ENCODE results near the gene C10orf62. TPM values are rescaled to one million over a fixed set of nuclear protein-coding genes. Genes with fewer than 3 reads are reported as not detected.

C10orf62 gene
- total and polyA plus RNA-seq, 2 of the 8 experiments (the other 6 are each of a cell fraction or from before 2014, with no cell fraction given) = 0.05 TPM; not detected in 1

GRCh38 chr10:97573672-97574071 is 15.8 kb upstream of the C10orf62 start:
- Histone ChIP-seq H3K36me3 (ENCODE audit: control insufficient read depth in 2 of 4, insufficient read depth in 4 of 4, low read length in 3 of 4) (peaks cover 0 to 14% (median 2%) of the 10 kb centered on the region in 4 experiments; a peak in 4 of 8 replicates), H2AK5ac (ENCODE audit: low read depth, low read length) (no peak overlapping the region), H3K27me3 (replicated peaks in 1 of 4; ENCODE audit: control insufficient read depth in 3 of 4, extremely low read depth in 1 of 4, insufficient read depth in 3 of 4, low read length in 3 of 4) (no peaks in the 10 kb centered on the region; a peak in 1 of 7 replicates), H2BK5ac (ENCODE audit: low read depth, low read length) (no peak overlapping the region), H3K4me3 (ENCODE audit: extremely low read depth in 1 of 4, insufficient read depth in 2 of 4, low read depth in 3 of 4, low read length in 4 of 4) (no peak overlapping the region), H3K9me3 (ENCODE audit: insufficient read depth in 2 of 2, low read depth in 1 of 2, low read length in 1 of 2) (no peaks in the 10 kb centered on the region), H3K4ac (replicated peaks; ENCODE audit: insufficient read length, low read depth, low read length) (no peak overlapping the region), H3K14ac (ENCODE audit: insufficient read length) (no peak overlapping the region), H3K23ac (ENCODE audit: insufficient read length) (no peak overlapping the region), H4K5ac (ENCODE audit: insufficient read length, low read depth, low read length) (no peak overlapping the region), H3K23me2 (ENCODE audit: low read depth, low read length) (no peaks in the 10 kb centered on the region), H3K56ac (replicated peaks; ENCODE audit: insufficient read length, low read depth, low read length) (no peak overlapping the region), H2BK12ac (ENCODE audit: low read depth, low read length) (no peak overlapping the region), H3K79me2 (ENCODE audit: control insufficient read depth in 1 of 2, insufficient read depth in 2 of 2, low read length in 2 of 2) (no peaks in the 10 kb centered on the region), H2BK20ac (ENCODE audit: low read length) (no peak overlapping the region), H2BK15ac (ENCODE audit: low read length) (no peak overlapping the region), H4K20me1 (replicated peaks in 1 of 2; ENCODE audit: control insufficient read depth in 1 of 2, insufficient read depth in 2 of 2, low read length in 2 of 2) (peaks cover 0 to 2% of the 10 kb centered on the region in 2 experiments), H3K27ac (ENCODE audit: low read depth, low read length) (no peak overlapping the region), H3K9ac (replicated peaks in 1 of 4; ENCODE audit: extremely low read depth in 1 of 4, low read depth in 3 of 4, low read length in 3 of 4) (no peak overlapping the region), H3K4me2 (ENCODE audit: insufficient read depth in 1 of 2, low read depth in 2 of 2, low read length in 2 of 2) (no peak overlapping the region), H2BK120ac (replicated peaks; ENCODE audit: low read depth, low read length) (no peak overlapping the region), H4K91ac (replicated peaks; ENCODE audit: insufficient read length, low read length) (no peak overlapping the region), H2AFZ (ENCODE audit: low read length) (no peak overlapping the region), H4K8ac (ENCODE audit: extremely low read depth, insufficient read depth, low read length) (no peak overlapping the region), H3K18ac (ENCODE audit: extremely low read depth, low read length) (no peak overlapping the region), H3K4me1 (replicated peaks in 1 of 4; ENCODE audit: control insufficient read depth in 3 of 4, insufficient read depth in 4 of 4, low read length in 3 of 4) (peaks cover 2 to 6% (median 4%) of the 10 kb centered on the region in 4 experiments; a peak in 3 of 7 replicates), H3K79me1 (ENCODE audit: low read depth, low read length) (no peaks in the 10 kb centered on the region)
- POLR2A ChIA-PET (ENCODE audit: partially characterized antibody) = no interaction called here
- DNase-seq (ENCODE audit: low read depth in 1 of 2, low spot score in 2 of 2) = no peak
- CTCF ChIA-PET (ENCODE audit: partially characterized antibody) = interaction anchor here (1.0 to 12.9 kb wide), 11 partner anchors 10 to 113 kb away, joined by 4 to 169 read pairs (median 15); partner anchors contain the start of genes C10orf62 and HOGA1
- no peak for FAIRE-seq
- TF ChIP-seq CHD1 (IDR thresholded peaks at IDR 0.05; ENCODE audit: low read depth, low read length) = no peak
- no peak for TF ChIP-seq SAP30 (IDR thresholded peaks at IDR 0.05; ENCODE audit: insufficient read depth, insufficient replicate concordance, low read length)
- TF ChIP-seq ASH2L (IDR thresholded peaks at IDR 0.05; ENCODE audit: low read length) = no peak
- TF ChIP-seq BRCA1 (IDR thresholded peaks at IDR 0.05; ENCODE audit: low read depth, low read length) = no peak
- TF ChIP-seq EP300 (IDR thresholded peaks at IDR 0.05; ENCODE audit: borderline replicate concordance in 1 of 2, low read depth in 2 of 2, low read length in 2 of 2) = no peak
- TF ChIP-seq KDM4A (IDR thresholded peaks at IDR 0.05; ENCODE audit: low read depth, low read length, severe bottlenecking) = no peak
- no peak for TF ChIP-seq HDAC2 (IDR thresholded peaks at IDR 0.05; ENCODE audit: borderline replicate concordance in 1 of 2, low read depth in 2 of 2, low read length in 2 of 2)
- no peak for TF ChIP-seq SIRT6 (IDR thresholded peaks at IDR 0.05; ENCODE audit: low read length)
- no peak for TF ChIP-seq JUN (IDR thresholded peaks at IDR 0.05; ENCODE audit: low read depth, low read length)
- TF ChIP-seq NRF1 (IDR thresholded peaks at IDR 0.05; ENCODE audit: low read depth, low read length) = no peak
- no peak for TF ChIP-seq ZNF274 (IDR thresholded peaks at IDR 0.05; ENCODE audit: borderline replicate concordance, extremely low read depth, low read length)
- TF ChIP-seq SP1 (IDR thresholded peaks at IDR 0.05; ENCODE audit: low read depth, low read length) = no peak
- TF ChIP-seq BCL11A (IDR thresholded peaks at IDR 0.05; ENCODE audit: low read depth in 2 of 2, low read length in 2 of 2) = no peak
- 77% methylated on average over 2 of the region's 2 CpGs; no CpG with 5 or more reads in 1 of the 2 experiments for WGBS, 2 experiments (ENCODE audit: extremely low coverage in 1 of 2, insufficient coverage in 1 of 2, insufficient read length in 1 of 2, insufficient replicate concordance in 2 of 2, low coverage in 1 of 2, low lambda C conversion rate in 2 of 2, missing lambda C conversion rate in 1 of 2)
